GM21825 (cell line): ENCODE measurements around the gene LSM4.

Experiments
- ATAC-seq: cut with Tn5 transposase; IDR thresholded peaks from one replicate; pipeline ENCODE4 v1.9.1; 2021; ENCODE audit warnings: mild to moderate bottlenecking, moderate library complexity; ENCODE audit not compliant: unreplicated experiment

Gene LSM4

GRCh38 chr19:18279266-18279515 is 43.7 kb downstream of the LSM4 start:
- ATAC-seq, result no peak

GRCh38 chr19:18278521-18279265 is 44.2 kb downstream of the LSM4 start:
- no peak for ATAC-seq

GRCh38 chr19:18274781-18275356 is 48.0 kb downstream of the LSM4 start:
- no peak for ATAC-seq

- ATAC-seq, result no peak
Observed at GRCh38 chr19:18274219-18274780, 48.6 kb downstream of the LSM4 start, which contains the start of gene IQCN. Gene IQCN (minus strand): TSS chr19:18274452. CDS start chr19:18269478, 4,974 bp downstream.

DNA sequence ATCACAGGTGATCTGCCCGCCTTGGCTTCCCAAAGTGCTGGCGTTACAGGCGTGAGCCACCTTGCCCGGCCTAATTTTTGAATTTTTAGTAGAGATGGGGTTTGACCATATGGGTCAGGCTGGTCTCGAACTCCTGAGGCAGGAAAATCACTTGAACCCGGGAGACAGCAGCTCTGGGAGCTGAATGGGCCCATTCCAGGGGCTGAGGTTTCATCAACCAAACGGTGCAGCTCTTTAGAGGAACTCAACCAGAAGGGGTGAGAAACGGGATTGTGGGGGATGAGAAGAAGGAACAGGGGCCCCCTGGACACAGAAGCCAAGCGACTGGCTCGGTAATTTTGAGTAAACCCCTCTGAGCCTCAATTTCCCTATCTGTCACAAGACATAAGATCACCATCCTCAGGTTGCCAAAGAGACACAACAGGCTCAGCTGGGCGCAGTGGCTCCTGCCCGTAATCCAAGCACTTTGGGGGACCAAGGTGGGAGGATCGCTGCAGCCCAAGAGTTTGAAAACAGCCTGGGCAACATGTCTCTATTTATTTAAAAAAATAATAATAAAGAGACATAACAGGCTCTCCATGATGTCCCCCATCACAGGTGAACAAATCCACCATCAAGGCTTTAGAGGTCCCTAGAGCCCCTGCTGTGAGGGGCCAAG is 49.2 kb downstream of the LSM4 start:
- ATAC-seq, result no peak

DNA sequence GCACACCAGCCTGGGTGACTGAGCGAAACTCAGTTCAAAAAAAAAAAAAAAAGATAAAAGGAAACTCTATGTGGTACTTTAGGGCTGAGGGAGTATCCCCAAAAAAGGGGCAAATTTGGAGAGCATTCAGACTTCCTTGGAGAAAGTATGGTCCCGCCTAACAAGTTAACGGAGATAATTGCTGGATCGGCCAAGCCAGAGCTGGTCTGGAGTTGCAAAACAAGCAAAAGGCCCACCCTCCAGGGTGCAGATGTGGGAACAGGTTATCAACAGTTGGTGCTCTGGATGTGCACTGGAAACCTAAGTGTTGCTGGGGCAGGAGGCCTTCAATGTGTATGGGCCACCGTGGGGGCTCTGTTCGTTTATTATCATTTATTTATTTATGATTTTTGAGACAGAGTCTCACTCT is 51.4 kb downstream of the LSM4 start:
- ATAC-seq, result no peak

DNA sequence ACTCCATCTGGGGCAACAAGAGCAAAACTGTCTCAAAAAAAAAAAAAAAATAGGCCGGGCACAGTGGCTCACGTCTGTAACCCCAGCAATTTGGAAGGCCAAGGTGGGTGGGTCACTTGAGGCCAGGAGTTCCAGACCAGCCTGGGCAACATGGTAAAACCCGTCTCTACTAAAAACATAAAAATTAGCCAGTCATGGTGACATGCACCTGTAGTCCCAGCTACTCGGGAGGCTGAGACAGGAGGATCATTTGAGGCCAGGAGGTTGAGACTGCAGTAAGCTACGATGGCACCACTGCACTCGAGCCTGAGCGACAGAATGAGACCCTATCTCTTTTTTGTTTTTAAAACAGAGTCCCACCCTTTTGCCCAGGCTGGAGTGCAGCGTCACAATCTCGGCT is 52.5 kb downstream of the LSM4 start:
- ATAC-seq, result no peak

- ATAC-seq, result no peak
Observed at GRCh38 chr19:18269070-18269723, 53.7 kb downstream of the LSM4 start.

GRCh38 chr19:18266771-18267686 is 55.8 kb downstream of the LSM4 start:
- ATAC-seq, result no peak

DNA sequence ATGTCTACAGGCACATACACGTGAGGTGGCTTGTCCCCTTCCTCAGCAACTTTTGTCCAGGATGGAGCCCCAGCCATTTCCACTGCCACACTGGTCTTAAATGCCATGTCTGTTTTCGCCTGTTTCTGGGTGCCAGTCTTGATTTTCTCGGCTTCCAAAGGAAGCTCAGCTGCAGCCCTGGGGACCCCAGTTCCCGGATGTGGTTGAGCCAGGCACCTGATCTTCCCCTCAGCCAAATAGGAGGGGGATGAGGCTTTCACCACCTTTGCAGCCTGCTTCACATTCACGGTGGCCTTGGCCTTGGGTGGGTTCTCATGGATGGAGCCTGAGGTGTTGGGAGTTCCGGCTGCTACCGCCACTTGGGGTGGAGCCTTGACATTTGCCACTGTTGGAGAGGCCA is 57.3 kb downstream of the LSM4 start:
- no peak for ATAC-seq

- no peak for ATAC-seq
Observed at GRCh38 chr19:18264971-18265540, 57.8 kb downstream of the LSM4 start.

GRCh38 chr19:18264137-18264854 is 58.6 kb downstream of the LSM4 start:
- no peak for ATAC-seq

- no peak for ATAC-seq
Observed at GRCh38 chr19:18263324-18264136, 59.3 kb downstream of the LSM4 start.

- no peak for ATAC-seq
Observed at GRCh38 chr19:18262917-18263316, 60.0 kb downstream of the LSM4 start.

DNA sequence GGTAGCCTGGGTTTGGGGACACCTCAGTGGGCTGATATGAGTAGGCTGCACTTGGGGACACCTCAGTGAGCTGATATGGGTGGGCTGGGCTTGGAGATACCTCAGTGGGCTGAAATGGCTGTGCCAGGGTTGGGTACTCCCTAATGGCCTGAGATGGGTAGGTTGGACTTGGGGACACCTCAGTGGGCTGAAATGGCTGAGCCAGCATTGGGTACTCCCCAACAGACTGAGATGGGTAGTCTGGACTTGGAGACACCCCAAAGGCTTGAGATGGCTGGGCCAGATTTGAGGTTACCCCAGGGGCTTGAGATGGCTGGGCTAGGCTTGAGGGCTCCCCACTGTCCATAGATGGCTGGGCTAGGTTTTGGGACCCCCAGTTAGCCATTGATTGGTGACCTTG is 60.7 kb downstream of the LSM4 start:
- ATAC-seq, result no peak

- ATAC-seq, result no peak
Observed at GRCh38 chr19:18261474-18261873, 61.4 kb downstream of the LSM4 start.

DNA sequence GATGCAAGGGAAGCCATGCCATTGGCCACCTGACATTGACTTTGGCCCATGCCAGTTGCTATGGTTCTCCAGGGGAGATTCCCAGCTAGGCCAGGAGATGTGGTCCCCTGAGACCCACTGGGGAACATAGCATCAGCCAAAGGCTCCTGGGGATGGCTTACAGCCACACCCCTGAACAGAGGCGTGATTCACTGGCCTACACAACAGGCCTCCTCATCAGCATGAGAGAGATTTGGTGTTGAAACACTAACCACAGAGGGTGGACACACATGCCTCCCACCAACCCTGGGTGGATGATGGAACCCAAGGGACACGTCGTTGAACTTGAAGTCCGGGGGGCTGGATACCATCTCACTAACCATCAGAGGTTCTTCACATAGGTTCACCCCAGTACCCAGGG is 63.0 kb downstream of the LSM4 start:
- ATAC-seq, result no peak
